CD4-positive, alpha-beta T cell (primary cell): ENCODE results near the gene WNT5B. TPM values are rescaled to one million over a fixed set of nuclear protein-coding genes. Genes with fewer than 3 reads are reported as not detected.

Experiments used
- ATAC-seq: fragments of 200-7000 bp; cut with Tn5 transposase; one replicate; pipeline ENCODE4 v1.10.0; 2022; ENCODE audit warnings: mild to moderate bottlenecking; ENCODE audit not compliant: poor library complexity
- CTCF ChIA-PET: fragments of 350-600 bp; sonication (Branson Sonifier 250); formaldehyde crosslinking; loops from one replicate; lab custom pipeline; 2021; ENCODE audit warnings: antibody characterized with exemption, inconsistent platforms; lab: Charles Lee
- POLR2A ChIA-PET: fragments of 350-600 bp; sonication (Branson Sonifier 250); formaldehyde crosslinking; loops from one replicate; lab custom pipeline; 2021; ENCODE audit warnings: antibody characterized with exemption, inconsistent platforms; lab: Charles Lee
- DNase-seq, 14 experiments: peaks; one replicate each; pipeline ENCODE4 v3.0.0-alpha.2; 2013 to 2020; ENCODE audit warnings: mixed read lengths in 2 of 14
- H3K27ac ChIP-seq, 2 donors: one replicate each; pipeline versions ENCODE4 v1.5.1 to v1.7.0; 2013; ENCODE audit warnings: low read length in 2 of 2, low read depth in 1 of 2, mild to moderate bottlenecking in 1 of 2
- H3K27me3 ChIP-seq, 2 experiments: 1 replicate in 1 of 2; 2 replicates in 1 of 2; pipeline versions ENCODE4 v1.6.1 to v1.7.0; 2013; ENCODE audit warnings: low read length in 2 of 2, control low read depth in 1 of 2, mild to moderate bottlenecking in 1 of 2, moderate library complexity in 1 of 2; ENCODE audit not compliant: insufficient read depth in 2 of 2, control insufficient read depth in 1 of 2
- H3K36me3 ChIP-seq: one replicate; pipeline ENCODE4 v1.6.1; 2013; ENCODE audit warnings: low read length, control low read depth; ENCODE audit not compliant: insufficient read depth
- H3K4me1 ChIP-seq: one replicate; pipeline ENCODE4 v1.6.1; 2013; ENCODE audit warnings: low read length, control low read depth; ENCODE audit not compliant: insufficient read depth
- H3K4me3 ChIP-seq: one replicate; pipeline ENCODE4 v1.5.1; 2013; ENCODE audit warnings: mild to moderate bottlenecking, low read length, moderate library complexity
- H3K9me3 ChIP-seq, 2 experiments: 1 replicate in 1 of 2; 2 replicates in 1 of 2; pipeline versions ENCODE4 v1.6.1 to v1.7.0; 2013; ENCODE audit warnings: low read length in 2 of 2, mild to moderate bottlenecking in 2 of 2, control low read depth in 1 of 2, moderate library complexity in 1 of 2; ENCODE audit not compliant: control insufficient read depth in 1 of 2, insufficient read depth in 1 of 2
- H3K27ac Mint-ChIP-seq: one replicate; pipeline ENCODE4 v1.8.0; 2020; ENCODE audit warnings: mixed read lengths
- H3K27me3 Mint-ChIP-seq: one replicate; pipeline ENCODE4 v1.8.0; 2021; ENCODE audit warnings: mixed read lengths
- H3K36me3 Mint-ChIP-seq: one replicate; pipeline ENCODE4 v1.8.0; 2021; ENCODE audit warnings: low read depth, mixed read lengths
- H3K4me1 Mint-ChIP-seq: one replicate; pipeline ENCODE4 v1.8.0; 2021; ENCODE audit warnings: low read depth, mixed read lengths
- H3K4me3 Mint-ChIP-seq: one replicate; pipeline ENCODE4 v1.8.0; 2020; ENCODE audit warnings: mild to moderate bottlenecking, mixed read lengths
- H3K9me3 Mint-ChIP-seq: one replicate; pipeline ENCODE4 v1.8.0; 2020; ENCODE audit warnings: mixed read lengths
- intact Hi-C, 2 experiments: fragments of 100-400 bp; cut with DNase I in 1 of 2; cut with micrococcal nuclease in 1 of 2; formaldehyde crosslinking; loops; one replicate each; pipeline versions ENCODE4 v1.15.1 to v1.9.0; 2023 to 2025; cut with DNase I, micrococcal nuclease
- total RNA-seq, 174 experiments: library from RNA in 2 of 174; stranded (reverse) in 2 of 174; gene quantifications; one replicate each; pipeline ENCODE4 v1.2.3 and lab custom pipeline; 2021 to 2026
- TF ChIP-seq, protein P1 (sequence below): fragments of 200-600 bp; IDR thresholded peaks from one replicate; pipeline ENCODE4 v1.8.0; 2022; ENCODE audit warnings: antibody characterized with exemption, mild to moderate bottlenecking

The WNT5B gene
- total RNA-seq, 2 experiments from 2014 or later = not detected

DNA sequence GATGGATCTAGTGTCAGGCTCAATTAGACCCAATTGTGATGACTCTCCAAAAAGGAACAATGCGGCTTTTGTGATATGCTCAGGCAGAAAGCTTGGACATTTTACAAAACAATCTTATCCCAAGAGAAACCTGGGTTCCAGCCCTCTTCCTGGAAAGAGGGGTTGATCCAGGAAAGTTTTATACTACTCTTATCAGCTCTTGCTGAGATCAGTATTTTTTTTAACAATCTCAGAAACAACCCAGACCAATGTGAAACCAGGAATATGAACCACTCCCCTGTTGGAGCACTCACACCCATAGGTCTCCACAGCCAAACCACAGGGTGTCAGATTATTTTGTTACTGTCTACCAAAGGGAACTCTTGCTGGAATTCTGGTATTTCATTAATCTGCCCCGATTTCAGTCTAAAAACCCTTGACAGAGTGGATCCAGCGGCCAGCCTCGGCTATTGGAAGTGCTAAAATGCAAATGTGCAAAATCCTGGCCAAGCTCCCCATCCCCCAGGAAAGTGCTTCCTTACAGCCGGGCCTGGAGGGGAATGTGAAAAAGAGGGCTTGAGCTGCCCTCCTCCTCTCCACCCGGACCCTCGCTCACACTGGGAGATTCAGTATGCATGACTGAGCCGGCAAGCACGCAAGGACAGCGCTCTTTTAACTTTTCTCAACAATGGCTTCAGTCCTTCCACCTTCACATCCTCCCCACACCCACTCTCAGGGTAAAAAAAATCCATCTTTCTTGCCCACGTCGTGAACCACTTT, 38.6 kb upstream of the WNT5B start:
- H3K27me3 ChIP-seq = no peaks in the 10 kb centered on the region
- Mint-ChIP-seq H3K9me3 (no peaks in the 10 kb centered on the region), H3K27ac (peak overlapping the region; percentile 91), H3K4me1 (peaks cover 69% of the 10 kb centered on the region), H3K27me3 (no peaks in the 10 kb centered on the region), H3K36me3 (peaks cover 63% of the 10 kb centered on the region), H3K4me3 (peak overlapping the region; percentile 86)
- H3K9me3 ChIP-seq = no peaks in the 10 kb centered on the region
- DNase-seq (no peak), ATAC-seq (no peak)
- intact Hi-C loops = loop anchor here (5.0 to 10.0 kb wide), 4 partner anchors 598 to 1198 kb away; partner anchors contain the start of genes RAD52 (in 2 of the 2), ERC1 (in 1 of the 2) and WNK1 (in 1 of the 2)
- no peak overlapping the region for H3K27ac ChIP-seq
- H3K4me1 ChIP-seq = peaks cover 38% of the 10 kb centered on the region
- H3K36me3 ChIP-seq = peaks cover 15% of the 10 kb centered on the region
- TF ChIP-seq, protein P1, sequence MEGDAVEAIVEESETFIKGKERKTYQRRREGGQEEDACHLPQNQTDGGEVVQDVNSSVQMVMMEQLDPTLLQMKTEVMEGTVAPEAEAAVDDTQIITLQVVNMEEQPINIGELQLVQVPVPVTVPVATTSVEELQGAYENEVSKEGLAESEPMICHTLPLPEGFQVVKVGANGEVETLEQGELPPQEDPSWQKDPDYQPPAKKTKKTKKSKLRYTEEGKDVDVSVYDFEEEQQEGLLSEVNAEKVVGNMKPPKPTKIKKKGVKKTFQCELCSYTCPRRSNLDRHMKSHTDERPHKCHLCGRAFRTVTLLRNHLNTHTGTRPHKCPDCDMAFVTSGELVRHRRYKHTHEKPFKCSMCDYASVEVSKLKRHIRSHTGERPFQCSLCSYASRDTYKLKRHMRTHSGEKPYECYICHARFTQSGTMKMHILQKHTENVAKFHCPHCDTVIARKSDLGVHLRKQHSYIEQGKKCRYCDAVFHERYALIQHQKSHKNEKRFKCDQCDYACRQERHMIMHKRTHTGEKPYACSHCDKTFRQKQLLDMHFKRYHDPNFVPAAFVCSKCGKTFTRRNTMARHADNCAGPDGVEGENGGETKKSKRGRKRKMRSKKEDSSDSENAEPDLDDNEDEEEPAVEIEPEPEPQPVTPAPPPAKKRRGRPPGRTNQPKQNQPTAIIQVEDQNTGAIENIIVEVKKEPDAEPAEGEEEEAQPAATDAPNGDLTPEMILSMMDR = no peak
- ChIA-PET POLR2A (interaction anchor here (1.3 kb wide), 1 partner anchor 11 kb away, joined by 3 read pairs; no protein-coding TSS in a partner anchor), CTCF (interaction anchor here (1.3 to 3.6 kb wide), 4 partner anchors 11 to 472 kb away, joined by 3 to 14 read pairs (median 8); no protein-coding TSS in a partner anchor)
- H3K4me3 ChIP-seq = peak overlapping the region; percentile 79

DNA sequence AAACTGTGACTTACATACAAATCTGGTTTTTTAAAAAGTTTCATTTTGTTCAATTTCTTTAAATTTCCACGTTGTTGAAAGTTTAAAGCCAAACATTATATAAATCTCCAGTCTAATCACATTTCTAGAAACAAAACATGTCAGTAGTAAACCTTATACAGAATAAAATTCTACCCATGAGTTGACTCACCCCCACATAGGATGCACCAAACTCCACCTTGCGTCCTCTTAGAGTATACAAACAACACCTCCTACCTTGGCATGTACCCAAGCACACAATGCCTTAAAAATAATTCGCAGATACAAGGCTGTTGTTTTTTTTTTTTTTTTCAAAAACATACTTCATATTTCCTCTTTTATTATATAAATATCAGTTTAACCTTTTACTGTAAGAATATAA, 38.0 kb upstream of the WNT5B start:
- Mint-ChIP-seq H3K4me1 (peaks cover 76% of the 10 kb centered on the region), H3K36me3 (peaks cover 63% of the 10 kb centered on the region), H3K27me3 (no peaks in the 10 kb centered on the region), H3K27ac (peak overlapping the region; percentile 91), H3K9me3 (no peaks in the 10 kb centered on the region), H3K4me3 (peak overlapping the region; percentile 86)
- Histone ChIP-seq H3K27me3 (no peaks in the 10 kb centered on the region), H3K4me1 (peaks cover 41% of the 10 kb centered on the region), H3K27ac (no peak overlapping the region), H3K36me3 (peaks cover 11% of the 10 kb centered on the region), H3K9me3 (no peaks in the 10 kb centered on the region), H3K4me3 (peak overlapping the region; percentile 79)
- TF ChIP-seq, protein P1 = peak; percentile 42
- ChIA-PET CTCF (interaction anchor here (1.5 to 3.6 kb wide), 2 partner anchors 10 to 14 kb away, joined by 4 to 11 read pairs; no protein-coding TSS in a partner anchor), POLR2A (interaction anchor here (3.0 to 4.1 kb wide), 3 partner anchors 8 to 473 kb away, joined by 16 to 65 read pairs (median 34); no protein-coding TSS in a partner anchor)
- intact Hi-C loops = loop anchor here (5.0 to 10.0 kb wide), 4 partner anchors 599 to 1199 kb away; partner anchors contain the start of genes RAD52 (in 2 of the 2), ERC1 (in 1 of the 2) and WNK1 (in 1 of the 2)
- DNase-seq = peak in 11 of 14 experiments; percentile 13 to 81 (median 39)
- ATAC-seq = peak; percentile 27

DNA sequence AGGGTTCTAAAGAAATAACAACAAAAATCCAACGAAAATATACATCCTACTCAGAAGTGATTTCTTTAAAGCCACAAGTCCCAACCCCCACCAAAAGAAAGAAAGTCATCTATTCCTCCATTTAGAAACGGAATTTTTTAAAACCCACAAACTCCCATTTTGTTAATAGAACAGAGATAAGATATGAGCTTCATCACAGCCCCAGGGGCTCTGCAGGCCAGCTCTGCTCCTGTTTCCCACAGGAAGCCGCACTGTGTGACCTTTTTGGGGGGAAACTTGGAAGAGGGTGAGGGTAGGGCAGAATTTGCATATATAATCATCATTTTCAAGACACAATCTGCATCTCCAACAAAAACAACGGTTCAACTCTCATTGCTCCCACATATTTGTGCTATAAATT, 37.5 kb upstream of the WNT5B start:
- ChIA-PET POLR2A (interaction anchor here (0.5 to 4.1 kb wide), 4 partner anchors 9 to 474 kb away, joined by 3 to 65 read pairs (median 25); no protein-coding TSS in a partner anchor), CTCF (interaction anchor here (1.0 to 2.7 kb wide), 2 partner anchors 14 to 16 kb away, joined by 3 to 17 read pairs; no protein-coding TSS in a partner anchor)
- Mint-ChIP-seq H3K9me3 (no peaks in the 10 kb centered on the region), H3K27ac (peak overlapping the region; percentile 91), H3K4me3 (peak overlapping the region; percentile 91), H3K36me3 (peaks cover 61% of the 10 kb centered on the region), H3K27me3 (no peaks in the 10 kb centered on the region), H3K4me1 (peaks cover 78% of the 10 kb centered on the region)
- H3K4me3 ChIP-seq = peak overlapping the region; percentile 79
- no peaks in the 10 kb centered on the region for H3K9me3 ChIP-seq
- no peaks in the 10 kb centered on the region for H3K27me3 ChIP-seq
- peak overlapping the region in 1 of 2 donors; percentile 38 for H3K27ac ChIP-seq
- ATAC-seq (no peak), DNase-seq (peak in 1 of 14 experiments; percentile 19)
- H3K36me3 ChIP-seq = peaks cover 6% of the 10 kb centered on the region
- TF ChIP-seq, protein P1 = peak; percentile 7
- peaks cover 41% of the 10 kb centered on the region for H3K4me1 ChIP-seq
- intact Hi-C loops = loop anchor here (5.0 to 10.0 kb wide), 4 partner anchors 599 to 1199 kb away; partner anchors contain the start of genes RAD52 (in 2 of the 2), ERC1 (in 1 of the 2) and WNK1 (in 1 of the 2)
